ENCODE measurements around the gene HMX1.

DNA sequence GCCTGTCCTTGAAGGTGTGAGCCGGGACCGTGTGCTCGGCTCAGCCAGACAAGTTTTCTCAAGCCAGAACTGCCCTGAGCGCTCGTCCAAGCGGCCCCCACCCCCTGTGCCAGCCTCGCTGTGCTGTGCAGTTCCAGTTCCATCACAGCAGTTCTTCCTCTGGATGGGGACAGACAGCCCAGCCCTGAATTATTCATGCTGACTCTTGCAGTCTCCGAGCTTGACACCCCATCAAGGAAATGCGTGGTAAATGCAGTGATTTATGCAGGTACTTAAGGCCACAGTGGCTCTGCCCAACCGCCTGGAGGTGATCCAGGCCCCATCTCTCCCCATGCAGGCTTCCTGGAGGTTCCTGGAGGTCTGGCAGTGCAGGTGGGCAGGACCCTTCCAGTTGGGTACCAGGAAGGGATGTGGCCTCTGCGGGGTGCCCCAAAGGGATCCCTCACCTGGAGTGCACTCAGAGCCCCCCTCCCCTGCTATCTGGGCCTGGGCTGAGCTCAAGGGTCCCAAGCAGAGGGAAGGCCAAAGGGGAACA, 44.8 kb upstream of the HMX1 start:
- no peak for TF ChIP-seq GATA3 (IDR thresholded peaks at IDR 0.05; ENCODE audit: low read depth, low read length)
- TF ChIP-seq GATA2 (IDR thresholded peaks at IDR 0.05; ENCODE audit: low read depth, low read length) = no peak

Measured in SH-SY5Y (cell line).